ENCODE data around the gene RAI1.

DNA sequence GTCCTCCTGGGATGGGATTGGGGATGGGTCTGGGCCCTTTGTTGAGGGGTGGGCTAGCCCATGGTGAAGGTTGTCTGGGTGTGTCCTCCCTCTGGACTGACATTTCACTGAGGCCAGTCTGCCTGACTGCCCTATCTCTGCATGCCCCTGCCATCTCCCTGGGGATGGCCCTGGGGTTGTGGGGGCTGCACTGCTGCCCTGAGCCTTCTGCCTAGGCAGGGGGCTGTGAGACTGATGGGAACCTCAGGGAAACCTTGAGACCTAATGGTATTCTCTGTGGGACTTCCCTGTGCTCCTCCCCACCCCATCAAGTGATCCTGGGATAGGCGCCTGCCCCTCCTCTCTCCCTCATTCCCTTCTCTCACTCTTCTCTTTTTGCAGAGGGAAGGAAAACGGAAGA lies 19.9 kb downstream of the RAI1 start:
- TF ChIP-seq, protein P1, sequence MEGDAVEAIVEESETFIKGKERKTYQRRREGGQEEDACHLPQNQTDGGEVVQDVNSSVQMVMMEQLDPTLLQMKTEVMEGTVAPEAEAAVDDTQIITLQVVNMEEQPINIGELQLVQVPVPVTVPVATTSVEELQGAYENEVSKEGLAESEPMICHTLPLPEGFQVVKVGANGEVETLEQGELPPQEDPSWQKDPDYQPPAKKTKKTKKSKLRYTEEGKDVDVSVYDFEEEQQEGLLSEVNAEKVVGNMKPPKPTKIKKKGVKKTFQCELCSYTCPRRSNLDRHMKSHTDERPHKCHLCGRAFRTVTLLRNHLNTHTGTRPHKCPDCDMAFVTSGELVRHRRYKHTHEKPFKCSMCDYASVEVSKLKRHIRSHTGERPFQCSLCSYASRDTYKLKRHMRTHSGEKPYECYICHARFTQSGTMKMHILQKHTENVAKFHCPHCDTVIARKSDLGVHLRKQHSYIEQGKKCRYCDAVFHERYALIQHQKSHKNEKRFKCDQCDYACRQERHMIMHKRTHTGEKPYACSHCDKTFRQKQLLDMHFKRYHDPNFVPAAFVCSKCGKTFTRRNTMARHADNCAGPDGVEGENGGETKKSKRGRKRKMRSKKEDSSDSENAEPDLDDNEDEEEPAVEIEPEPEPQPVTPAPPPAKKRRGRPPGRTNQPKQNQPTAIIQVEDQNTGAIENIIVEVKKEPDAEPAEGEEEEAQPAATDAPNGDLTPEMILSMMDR (IDR thresholded peaks at IDR 0.05), result no peak
- no peak for TF ChIP-seq POLR2A (IDR thresholded peaks at IDR 0.05)
- TF ChIP-seq POLR2AphosphoS5 (IDR thresholded peaks at IDR 0.05), result no peak
- no peak for TF ChIP-seq EP300 (IDR thresholded peaks at IDR 0.05)

Data from sigmoid colon (tissue), 4 donors.